Stimulated activated naive CD8-positive, alpha-beta T cell treated with anti-CD3 and anti-CD28 coated beads, Interleukin-15, Interleukin-2, amounts not matched to agents 100 U/mL and 50 U/mL, for 24 hours (primary cell): ENCODE measurements around the gene AMPD2.
"Not testable (repeated sequence)": the region's sequence is repeated elsewhere in the genome, so short reads cannot be mapped to it uniquely, and the experiment has no call there.

Source experiments
- ATAC-seq: fragments of 150-1000 bp; cut with Tn5 transposase; one replicate; pipeline ENCODE4 v1.10.0; 2021
- DNase-seq: peaks from one replicate; pipeline ENCODE4 v3.0.0; 2021

AMPD2 gene

DNA sequence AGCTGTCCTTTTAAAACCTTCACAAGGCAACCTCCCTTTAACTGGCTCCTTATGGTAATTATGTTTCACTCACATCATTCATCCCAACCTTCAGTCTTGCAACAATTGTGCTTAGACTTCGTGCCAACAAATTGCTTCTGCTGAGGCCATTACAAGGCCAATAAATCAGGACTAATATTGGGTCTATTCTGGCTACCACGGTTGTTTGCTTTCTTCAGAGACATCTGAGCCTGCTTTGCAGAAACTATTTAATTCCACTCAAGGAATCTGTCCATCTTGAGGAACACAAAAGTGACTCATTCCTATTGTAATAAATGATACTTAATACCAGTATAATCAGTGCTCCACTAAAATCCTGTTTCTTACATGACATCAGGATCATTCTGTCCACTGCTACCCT, 33.7 kb downstream of the AMPD2 start:
- DNase-seq (no peak), ATAC-seq (no peak)

DNA sequence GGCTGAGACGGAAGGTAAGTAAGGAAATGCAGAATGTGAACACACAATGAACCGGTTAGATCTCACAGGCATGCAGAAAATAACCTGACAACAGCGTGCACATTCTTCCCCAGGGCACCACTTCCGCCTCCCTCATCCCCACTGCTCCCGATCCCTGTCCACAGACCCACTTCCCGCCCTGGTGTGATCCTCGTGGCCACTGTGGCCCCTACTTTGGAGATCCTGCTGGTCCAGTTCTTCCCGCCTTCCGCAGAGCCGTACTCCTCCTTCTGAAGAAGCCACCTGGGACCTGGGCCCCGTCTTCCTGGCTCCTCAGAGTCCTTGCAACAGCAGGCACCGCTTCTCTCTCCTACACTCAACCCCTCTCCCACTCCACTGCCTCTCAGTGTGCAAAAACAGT, 34.9 kb downstream of the AMPD2 start:
- ATAC-seq (no peak), DNase-seq (no peak)

DNA sequence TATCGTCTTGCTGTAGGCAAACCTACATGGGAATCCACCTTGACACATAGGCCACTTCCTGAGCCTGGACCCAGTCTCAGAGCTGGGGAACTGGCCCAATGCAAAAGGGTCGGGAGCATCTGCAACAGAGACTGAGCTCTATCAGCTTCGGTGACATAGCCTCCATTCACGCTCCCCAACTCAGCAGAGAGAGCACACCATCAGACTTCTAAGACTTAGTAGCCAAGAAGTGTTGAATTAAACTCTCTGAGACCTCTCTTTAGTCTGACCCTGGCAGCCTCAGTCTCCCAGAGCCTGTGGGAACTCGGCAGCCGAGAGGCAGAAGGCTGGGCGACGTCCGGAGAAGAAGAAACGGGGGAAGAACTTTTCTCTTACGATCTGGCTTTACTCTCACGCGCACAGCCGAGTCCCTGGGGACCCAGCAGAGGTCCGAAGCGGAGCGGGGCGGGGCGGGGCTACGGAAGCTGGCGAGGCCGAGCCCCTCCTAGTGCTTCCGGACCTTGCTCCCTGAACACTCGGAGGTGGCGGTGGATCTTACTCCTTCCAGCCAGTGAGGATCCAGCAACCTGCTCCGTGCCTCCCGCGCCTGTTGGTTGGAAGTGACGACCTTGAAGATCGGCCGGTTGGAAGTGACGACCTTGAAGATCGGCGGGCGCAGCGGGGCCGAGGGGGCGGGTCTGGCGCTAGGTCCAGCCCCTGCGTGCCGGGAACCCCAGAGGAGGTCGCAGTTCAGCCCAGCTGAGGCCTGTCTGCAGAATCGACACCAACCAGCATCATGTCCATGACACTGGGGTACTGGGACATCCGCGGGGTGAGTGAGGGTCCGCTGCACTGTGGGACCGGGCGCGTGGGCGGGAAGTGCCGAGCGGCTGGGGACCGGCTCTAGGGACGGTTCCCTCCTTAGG, 36.2 kb downstream of the AMPD2 start, which contains the start of gene GSTM4:
TSS of gene GSTM4 (plus strand) at position 485 of the 905 bp plus-strand sequence. CDS start at position 776, 291 bp downstream.
- ATAC-seq (peak; percentile 92), DNase-seq (peak; percentile 81)

DNA sequence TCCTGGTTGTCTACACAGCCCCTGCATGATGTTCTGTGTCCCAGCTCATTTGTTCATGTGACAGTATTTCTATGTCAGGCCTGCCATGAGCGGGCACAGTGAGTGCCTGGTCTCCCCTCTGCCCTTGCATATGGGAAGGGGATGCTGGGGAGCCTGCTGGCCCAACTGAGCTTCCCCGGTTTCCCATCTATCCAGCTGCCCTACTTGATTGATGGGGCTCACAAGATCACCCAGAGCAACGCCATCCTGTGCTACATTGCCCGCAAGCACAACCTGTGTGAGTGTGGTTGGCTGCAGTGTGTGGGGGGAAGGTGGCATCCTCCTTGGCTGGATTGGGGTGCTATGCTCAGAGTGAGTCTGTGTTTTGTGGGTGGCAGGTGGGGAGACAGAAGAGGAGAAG, 37.8 kb downstream of the AMPD2 start:
- no peak for ATAC-seq
- DNase-seq, result no peak

DNA sequence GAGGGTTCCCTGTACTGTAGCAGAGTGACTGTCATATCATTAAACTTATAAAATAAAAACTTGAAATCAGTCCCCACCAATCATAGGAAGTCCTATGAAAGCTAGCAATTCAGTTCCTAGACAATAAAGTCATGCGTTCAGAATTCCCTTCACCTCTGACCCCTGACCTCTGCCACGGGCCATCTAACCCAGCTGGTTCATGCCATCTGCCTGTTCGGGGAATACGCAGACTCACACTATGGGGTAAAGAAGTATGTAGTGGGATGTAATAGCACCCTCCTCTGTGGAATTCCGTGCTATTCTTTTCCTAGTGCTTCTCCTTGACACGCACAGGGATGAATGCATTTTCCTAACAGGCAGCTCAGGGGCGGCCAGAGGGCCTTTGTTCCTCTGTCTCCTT, 38.3 kb downstream of the AMPD2 start:
- ATAC-seq, result no peak
- DNase-seq, result no peak

DNA sequence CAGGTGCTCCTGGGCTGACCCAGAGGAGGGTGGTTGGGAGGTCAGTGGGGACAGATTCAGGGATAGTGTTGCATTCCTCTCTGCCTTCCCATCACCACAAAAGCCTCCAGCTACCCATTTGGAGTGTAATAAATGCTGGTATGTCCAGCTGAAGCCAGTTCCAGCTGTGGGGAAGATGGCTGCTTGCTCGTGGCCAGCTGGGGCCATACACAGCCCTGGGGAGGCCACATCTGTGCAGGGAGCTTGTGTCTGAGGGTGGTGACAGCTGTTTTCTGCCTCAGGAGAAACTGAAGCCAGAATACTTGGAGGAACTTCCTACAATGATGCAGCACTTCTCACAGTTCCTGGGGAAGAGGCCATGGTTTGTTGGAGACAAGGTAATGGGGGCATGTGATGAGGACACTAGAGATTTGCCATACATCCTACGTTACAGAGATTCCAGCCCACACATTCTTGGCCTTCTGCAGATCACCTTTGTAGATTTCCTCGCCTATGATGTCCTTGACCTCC, 39.0 kb downstream of the AMPD2 start:
- ATAC-seq, result no peak
- DNase-seq, result no peak

DNA sequence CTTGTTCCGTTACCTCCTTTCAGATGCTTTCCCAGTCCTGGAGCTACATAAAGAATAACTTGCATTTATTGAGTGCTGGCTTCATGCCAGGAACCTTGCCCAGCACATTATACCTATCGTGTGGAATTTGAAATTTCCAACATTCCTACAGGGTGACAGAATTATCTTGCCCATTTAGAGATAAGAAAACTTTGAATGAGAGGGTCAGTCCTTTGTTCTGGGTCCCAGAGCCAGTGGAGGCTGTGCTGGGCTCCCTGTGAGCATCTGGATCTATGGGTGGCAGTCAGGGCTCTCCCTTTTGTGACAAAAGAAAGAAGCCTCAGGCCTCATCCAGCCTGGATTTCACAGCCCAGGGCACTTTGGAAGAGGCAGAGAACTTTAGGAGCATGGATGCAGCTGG, 39.5 kb downstream of the AMPD2 start:
- no peak for DNase-seq
- ATAC-seq, result no peak

DNA sequence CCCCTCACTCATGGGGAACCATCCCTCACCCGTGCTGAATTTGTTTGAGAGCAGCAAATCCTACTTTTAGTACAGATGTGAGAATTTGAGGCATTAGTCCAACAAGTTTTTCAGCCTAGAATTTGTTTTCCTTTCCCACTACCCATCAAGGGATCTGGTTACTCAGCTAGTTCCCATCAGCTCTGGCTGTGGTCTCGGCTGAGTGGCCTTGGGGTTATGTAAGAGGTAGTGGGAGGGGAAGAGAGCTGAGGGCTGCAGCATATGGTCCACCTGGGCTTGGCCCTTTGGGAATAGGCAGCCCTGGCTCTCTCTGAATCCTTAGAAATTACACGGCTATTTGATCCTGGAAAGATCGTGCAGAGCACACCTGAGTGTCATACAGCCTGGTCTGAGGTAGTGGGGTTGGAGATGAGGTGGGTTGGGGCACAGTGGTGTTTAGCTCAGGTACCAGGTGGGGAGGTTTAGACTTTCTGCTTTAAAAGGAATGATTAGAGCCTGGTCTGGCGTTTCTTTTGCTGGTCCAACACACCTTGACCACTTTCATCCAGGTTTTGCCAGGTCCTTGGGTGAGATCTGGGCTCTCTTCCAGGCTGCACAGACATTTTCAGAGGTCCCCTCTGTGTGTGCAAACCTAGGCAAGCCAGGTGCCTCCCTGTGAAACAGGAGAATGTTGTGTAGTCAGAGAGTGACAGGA, 40.5 kb downstream of the AMPD2 start:
- ATAC-seq (no peak), DNase-seq (no peak)

DNA sequence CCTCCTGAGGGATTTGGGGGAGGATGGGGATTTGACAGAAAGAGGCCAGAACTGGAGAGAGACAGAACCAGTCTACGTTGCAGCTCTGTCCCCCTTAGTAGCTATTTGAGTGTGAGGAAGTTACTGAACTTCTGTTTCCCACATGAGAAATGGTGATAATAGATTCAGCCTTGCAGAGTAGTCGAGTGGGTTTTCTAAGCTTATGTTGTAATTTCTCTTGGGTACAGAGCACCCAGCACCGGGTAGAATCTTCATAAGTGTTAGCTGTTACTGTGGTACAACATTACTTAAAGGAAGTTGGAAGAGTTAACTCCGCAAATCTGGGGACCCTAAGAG, 41.0 kb downstream of the AMPD2 start:
- not testable (repeated sequence) for DNase-seq, ATAC-seq

DNA sequence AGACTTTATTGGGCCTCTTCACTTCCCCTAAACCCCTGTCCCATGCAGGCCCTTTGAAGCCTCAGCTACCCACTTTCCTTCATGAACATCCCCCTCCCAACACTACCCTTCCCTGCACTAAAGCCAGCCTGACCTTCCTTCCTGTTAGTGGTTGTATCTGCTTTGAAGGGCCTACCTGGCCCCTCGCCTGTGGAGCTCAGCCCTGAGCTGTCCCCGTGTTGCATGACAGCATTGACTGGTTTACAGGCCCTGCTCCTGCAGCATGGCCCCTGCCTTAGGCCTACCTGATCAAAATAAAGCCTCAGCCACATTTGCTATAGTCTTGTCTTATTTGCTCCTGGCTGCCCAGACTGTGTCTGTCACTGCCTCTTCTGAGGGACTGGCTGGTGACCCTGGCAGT, 41.8 kb downstream of the AMPD2 start:
- no peak for DNase-seq
- ATAC-seq, result no peak

DNA sequence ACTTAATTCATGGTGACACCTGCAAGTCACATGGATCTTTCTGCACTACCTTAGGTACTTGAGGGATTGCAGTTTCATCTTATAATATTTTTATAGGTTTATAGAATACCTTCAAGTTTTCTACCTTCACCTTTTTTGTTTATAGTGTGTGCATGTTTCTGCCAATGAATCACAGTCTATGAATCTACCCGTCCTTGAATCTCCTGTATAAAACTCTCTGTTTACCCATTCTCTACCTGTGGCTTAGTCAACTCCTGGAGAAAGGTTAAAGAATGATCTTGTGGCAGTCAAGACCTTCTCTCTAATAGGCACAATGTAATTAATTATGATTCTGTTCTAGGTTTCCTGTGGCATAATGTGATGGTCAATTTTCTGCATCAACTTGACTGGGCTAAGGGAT, 45.0 kb downstream of the AMPD2 start:
- ATAC-seq (no peak), DNase-seq (no peak)

DNA sequence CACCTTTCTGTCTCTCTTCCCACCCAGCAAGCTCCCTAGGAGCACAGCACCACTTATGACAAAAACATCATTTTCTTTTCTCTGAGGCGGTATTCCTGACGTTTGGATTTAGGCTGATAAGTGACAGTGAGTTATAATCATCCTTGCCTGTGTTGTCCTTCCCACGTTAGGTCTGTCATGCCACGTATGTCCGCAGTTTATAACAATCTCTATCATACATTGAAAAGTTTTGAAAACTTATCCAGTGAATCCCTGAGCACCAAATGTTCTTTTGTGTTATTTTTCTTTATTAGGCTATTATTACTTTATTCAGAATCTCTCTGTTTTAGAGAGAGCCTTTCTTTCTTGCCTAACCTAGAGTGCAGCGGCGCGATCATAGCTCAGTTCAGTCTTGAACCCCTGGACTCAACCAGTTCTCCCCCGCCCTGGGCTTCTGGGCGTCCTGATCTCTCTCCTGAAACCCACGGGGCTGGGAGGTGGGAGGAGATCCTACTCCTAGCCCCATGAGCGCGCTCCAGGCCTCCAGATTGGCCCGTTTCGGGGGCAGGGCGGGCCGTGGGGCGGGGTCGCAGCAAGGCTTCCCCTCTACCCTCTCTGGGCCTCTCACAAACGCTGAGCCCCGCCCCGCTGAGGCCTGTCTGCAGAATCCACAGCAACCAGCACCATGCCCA, 48.0 kb downstream of the AMPD2 start, which contains the start of gene GSTM2:
TSS of gene GSTM2 (plus strand) at position 606 of the 671 bp plus-strand sequence. CDS start at position 665, 59 bp downstream.
- ATAC-seq (peak; percentile 100), DNase-seq (peak; percentile 89)

DNA sequence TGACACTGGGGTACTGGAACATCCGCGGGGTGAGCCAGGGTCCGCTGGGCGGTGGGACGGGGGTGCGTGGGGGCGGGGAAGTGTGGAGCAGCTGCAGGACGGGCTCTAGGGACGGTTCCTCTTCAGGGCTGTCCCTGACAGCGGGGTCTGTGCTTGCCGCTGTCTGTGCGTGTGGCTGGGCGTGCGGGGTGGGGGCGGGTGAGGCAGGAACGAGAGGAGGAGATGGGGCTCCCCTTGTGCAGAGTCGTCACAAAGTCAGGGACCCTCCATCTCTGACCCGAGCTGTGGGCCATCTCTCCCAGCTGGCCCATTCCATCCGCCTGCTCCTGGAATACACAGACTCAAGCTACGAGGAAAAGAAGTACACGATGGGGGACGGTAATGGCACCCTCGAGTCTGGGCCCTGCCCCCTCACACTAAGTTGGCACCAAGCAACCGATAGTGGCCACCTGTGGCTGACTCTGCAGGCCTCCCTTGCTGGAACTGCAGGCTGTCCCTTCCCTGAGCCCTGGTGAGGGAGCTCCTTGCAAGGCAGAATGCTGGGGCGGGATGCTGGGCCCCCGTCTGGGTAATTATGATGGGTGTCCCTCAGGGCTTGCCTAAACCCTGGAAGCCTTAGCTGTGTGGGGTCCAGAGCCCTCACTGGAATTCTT, 48.6 kb downstream of the AMPD2 start:
- peak; percentile 38 for ATAC-seq

DNA sequence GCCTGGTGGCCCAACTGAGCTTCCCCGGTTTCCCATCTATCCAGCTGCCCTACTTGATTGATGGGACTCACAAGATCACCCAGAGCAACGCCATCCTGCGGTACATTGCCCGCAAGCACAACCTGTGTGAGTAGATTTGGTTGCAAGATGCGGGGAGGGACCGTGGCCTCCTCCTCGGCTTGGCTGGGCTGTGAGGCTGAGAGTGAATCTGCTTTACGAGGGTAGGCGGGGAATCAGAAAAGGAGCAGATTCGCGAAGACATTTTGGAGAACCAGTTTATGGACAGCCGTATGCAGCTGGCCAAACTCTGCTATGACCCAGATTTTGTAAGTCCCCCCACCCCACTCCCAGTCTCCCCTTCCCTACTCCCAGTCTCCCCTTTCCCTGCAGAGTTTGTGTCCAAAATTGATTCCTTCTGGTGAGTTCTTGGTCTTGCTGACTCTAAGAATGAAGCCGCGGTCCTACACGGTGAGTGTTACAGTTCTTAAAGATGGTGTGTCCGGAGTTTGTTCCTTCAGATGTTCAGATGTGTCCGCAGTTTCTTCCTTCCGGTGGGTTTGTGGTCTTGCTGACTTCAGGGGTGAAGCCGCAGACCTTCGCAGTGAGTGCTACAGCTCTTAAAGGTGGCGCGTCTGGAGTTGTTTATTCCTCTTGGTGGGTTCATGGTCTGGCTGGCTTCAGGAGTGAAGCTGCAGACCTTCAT, 49.8 kb downstream of the AMPD2 start:
- no peak for ATAC-seq
- DNase-seq, result peak; percentile 29

More for the DNA sequence above, 48.6 kb downstream of the AMPD2 start:
- DNase-seq, result no peak

DNA sequence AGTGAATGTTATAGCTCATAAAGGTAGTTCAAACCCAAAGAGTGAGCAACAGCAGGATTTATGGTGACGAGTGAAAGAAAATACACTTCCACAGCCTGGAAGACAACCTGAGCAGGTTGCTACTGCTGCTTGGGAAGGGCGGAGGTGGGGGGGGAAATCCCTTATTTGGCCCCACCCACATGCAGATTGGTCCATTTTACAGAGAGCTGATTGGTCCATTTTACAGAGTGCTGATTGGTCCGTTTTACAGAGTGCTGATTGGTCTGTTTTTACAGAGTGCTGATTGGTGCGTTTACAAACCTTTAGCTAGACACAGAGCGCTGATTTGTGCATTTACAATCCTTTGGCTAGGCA, 50.3 kb downstream of the AMPD2 start:
- not testable (repeated sequence) for DNase-seq, ATAC-seq

DNA sequence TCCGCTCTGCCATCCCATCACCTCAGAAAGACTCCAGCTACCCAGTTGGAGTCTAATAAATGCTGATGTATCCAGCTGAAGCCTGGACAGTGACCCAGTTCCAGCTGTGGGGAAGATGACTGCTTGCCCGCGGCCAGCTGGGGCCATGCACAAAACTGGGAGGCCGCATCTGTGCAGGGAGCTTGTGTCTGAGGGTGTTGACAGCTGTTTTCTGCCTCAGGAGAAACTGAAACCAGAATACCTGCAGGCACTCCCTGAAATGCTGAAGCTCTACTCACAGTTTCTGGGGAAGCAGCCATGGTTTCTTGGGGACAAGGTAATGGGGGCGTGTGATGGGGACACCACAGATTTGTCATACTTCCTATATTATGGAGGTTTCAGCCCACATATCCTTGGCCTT, 51.4 kb downstream of the AMPD2 start:
- no peak for ATAC-seq
- DNase-seq, result no peak

DNA sequence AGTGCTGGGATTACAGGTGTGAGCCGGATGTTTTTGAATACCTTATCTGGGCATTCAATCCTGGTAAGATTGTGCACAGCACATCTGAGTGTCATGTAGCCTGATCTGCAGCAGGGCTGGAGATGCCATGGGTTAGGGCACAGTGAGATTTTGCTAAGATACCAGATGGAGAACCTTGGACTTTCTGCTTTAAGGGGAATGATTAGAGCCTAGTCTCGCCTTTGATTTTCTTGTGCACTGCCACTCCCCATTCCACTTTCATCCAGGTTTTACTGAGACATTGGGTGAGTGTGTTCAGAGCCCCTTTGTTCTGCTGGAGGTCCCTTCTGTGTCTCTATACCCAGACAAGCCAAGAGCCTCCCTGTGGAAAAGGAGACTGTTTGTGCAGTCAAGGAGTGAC, 54.2 kb downstream of the AMPD2 start:
- not testable (repeated sequence) for DNase-seq

DNA sequence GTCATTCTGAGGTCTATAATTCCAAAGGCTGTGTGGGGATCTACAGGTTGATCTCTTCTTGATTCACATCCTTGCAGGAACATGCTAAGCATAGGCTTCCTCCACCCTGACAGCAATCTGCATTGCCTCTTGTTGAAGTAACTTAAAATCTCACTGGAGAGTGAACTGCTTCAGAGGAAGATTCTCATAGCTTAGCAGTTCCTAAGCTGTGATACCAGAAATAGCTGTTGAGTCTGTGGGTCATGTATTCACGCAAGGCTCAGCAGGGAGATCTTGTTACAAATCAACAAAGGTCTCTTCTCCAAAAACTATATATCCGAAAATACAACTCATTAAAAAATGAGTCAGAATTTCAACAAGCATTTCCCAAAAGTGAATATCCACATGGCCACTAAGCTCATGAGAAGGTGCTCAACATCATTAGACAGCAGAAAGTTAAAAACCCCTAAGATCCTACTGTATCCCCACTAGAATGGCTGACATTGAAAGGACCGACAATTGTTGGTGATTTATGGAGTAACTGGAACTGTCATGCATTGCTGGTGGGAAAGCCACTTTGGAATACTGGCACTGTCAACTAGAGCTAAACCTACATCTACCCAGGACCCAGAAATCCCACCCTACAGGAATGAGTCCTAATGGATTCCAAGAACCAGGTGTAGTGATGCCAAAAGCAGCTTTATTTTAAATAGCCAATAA, 57.2 kb downstream of the AMPD2 start:
- not testable (repeated sequence) for ATAC-seq, DNase-seq

More for the DNA sequence above, 54.2 kb downstream of the AMPD2 start:
- not testable (repeated sequence) for ATAC-seq

DNA sequence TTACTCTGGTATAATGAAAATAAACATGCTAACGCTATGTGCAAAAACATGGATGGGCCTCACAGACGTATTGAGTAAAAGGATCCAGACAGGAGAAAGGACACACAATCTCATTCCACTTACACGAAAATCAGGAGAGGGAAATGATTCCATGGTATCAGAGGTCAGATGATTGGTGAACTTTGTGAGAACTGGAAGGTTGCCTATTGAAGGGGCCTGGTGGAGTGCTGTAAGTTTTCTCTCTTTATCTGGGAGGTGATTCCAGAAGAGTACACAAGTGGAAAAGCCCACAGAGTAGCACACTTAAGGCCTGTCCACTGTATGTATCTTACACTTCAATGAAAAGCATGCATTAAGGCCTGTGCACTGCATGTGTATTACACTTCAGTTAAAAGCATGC, 57.8 kb downstream of the AMPD2 start:
- DNase-seq, result no peak
- no peak for ATAC-seq

DNA sequence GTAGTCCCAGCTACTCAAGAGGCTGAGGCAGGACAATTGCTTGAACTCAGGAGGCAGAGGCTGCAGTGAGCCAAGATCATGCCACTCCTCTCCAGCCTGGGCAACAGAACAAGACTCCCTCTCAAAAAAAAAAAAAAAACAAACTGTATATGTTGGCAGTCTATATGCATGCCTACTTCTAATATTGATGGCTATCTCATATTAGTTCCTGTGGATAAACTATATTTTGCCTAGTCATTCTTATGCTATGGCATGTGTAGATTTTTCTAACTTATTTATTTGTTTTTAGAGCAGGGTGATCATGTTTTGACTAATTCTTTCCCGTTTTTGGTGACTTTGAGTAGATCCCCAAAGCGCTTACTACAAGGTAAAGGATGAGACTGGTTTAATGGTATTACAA, 59.0 kb downstream of the AMPD2 start:
- not testable (repeated sequence) for DNase-seq, ATAC-seq
